ENCODE data around the gene RALGPS2.

GRCh38 chr1:178749581-178750166, 24.6 kb downstream of the RALGPS2 start:
- TF ChIP-seq CTCF (IDR thresholded peaks at IDR 0.05) (no peak), POLR2A (IDR thresholded peaks at IDR 0.05) (no peak)

Measured in right lobe of liver (tissue), 4 donors.